GM18498 (cell line): ENCODE measurements around the gene PDE7B.
A peak's percentile ranks its signal among the peaks of the same experiment; 100 is the strongest.
"Not testable (repeated sequence)": the region's sequence is repeated elsewhere in the genome, so short reads cannot be mapped to it uniquely, and the experiment has no call there.

Experiments
- ATAC-seq: cut with Tn5 transposase; IDR thresholded peaks from one replicate; pipeline ENCODE4 v1.9.1; 2021; ENCODE audit warnings: mild to moderate bottlenecking, moderate library complexity; ENCODE audit not compliant: unreplicated experiment

Gene PDE7B

DNA sequence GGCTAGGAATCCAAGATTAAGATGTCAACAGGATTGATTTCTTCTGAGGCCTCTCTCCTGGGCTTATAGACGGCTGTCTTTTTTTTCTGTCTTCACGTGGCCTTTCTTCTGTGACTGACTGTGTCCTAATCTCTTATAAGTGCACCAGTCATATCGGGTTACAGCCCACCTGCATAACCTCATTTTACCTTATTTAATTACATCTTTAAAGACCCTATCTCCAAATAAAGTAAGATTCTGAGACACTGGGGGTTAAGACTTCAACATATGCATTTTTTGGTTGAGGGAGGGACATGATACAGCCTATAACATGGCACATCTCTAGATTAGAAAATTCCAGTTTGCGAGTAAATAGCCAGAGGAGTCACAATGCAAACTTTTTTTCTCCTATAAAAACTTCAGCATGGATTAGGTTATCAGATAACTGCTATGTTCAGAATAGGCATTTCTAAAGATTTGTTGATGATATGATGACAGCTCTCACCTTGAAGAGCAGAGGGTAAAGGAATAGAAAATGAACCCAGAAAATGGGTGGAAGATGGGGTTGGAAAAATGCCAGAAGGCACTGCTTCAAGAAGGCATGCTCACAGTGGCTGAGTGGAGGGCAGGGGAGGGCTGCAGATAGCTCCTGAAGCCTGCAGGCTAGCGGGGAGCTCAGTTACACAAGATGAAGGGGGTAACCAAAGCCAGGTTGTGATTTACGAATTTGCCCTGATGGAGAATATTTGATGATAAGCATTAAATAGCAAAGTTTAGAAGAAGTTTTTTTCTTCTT, 8.7 kb upstream of the PDE7B start:
- ATAC-seq, result no peak

DNA sequence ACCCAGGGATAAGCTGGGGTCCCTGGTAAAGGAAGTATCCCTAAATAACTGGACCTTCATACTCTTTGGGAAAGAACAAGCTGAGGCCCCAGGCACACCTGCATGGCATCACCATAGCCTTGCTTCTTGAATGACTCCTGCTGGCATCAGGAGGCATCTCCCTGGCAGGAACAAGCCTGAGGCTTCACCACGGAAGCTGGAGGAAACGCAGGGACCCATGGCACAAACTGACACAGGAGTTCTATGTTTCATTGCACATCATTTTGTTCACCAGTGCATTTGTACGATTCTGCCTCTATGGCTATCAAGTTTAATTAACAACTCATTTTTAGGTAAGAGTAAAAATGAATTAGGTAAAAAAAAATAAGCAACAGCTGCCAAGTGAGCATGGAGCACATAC, 619 bp upstream of the PDE7B start:
- no peak for ATAC-seq

DNA sequence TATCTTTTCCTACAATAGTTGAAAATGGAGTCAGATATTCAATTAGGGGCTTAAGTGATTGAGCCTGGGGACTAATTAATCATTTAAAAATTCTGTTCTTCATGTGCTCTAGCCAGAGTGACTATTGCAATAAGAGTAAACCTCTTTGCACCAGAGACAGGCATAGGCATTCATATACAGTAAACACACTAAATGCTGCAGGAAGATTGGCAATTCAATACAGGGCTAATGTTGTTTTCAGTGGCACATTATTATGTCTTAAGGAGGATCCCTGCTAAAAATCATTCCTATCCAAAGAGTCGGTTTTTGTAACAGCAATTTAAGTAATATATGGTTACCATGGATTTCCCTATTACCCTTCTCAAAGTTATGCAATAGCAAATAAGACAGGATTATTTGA, 1.2 kb downstream of the PDE7B start:
- no peak for ATAC-seq

DNA sequence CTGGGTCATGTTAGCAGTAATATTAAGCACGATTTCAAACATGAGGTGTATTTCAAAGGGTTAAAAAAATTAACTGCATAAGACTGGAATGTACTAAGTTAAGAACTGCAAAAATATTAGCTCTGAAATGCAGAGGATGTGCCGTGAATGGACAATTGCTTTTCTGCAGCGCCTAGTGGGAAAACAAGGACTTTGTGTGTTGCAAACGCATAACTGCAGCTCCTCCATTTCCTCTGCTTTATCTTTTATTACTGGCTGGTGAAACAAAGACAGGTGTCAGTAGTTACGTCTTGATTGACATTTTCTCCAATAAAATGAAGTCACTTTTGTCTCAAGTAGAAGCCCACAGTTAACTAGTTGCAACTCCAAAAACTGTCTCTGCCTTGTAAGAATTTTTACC, 1.7 kb downstream of the PDE7B start:
- ATAC-seq, result no peak

DNA sequence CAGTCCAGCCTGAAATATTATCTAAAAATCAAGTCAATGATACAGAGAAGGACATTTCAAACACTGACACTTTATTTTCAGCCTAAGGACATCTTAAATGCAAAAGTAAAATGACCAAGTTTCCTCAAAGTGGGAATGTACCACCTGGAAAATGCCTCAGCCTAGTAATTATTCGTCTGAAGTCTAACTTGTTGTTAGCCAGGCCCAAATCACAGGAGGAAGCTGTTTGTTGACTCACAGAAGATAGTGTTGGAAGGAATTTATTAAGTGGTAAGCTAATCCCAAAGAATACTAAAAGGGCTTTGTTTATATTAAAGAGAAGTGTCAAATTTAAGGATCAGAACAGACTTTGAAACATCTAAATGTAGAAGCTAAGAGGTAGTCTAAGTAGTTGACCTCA, 2.5 kb downstream of the PDE7B start:
- no peak for ATAC-seq

DNA sequence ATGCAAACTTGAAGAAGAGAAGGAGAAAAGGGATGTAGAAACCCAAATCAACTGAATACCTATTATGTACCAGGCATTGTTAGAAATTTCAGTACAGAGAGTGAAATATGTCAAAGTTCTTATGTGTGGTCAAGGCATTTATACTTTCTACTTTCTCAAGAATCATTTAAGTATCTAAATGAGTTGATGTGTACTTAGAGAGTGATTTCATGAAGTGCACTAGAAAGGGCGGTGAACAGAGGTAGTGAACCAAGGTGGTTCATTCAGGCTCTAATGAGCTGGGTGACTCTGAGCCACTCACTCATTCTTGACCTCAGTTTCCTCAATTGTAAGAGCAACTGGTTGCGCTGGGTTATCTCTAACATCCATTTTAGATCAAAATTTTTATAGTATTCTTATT, 3.3 kb downstream of the PDE7B start:
- no peak for ATAC-seq

DNA sequence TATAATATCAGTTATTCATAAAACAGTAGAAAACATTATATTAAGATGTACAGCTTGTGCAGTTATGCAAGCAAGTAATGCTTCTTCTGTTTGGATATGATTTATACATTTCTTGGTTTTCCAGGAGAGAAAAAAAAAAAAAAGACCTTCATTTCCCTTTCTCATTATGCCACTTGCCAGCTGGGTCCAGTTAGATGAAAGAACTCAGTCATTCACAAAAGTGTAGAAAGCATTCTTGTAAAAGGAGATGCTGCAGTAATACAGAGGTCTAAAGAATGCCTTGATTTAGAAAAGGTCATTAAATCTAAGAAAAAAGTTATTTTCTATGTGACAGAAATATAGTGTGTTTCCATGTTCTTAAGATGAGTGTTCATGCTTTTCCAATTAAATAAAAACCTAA, 7.4 kb downstream of the PDE7B start:
- no peak for ATAC-seq

DNA sequence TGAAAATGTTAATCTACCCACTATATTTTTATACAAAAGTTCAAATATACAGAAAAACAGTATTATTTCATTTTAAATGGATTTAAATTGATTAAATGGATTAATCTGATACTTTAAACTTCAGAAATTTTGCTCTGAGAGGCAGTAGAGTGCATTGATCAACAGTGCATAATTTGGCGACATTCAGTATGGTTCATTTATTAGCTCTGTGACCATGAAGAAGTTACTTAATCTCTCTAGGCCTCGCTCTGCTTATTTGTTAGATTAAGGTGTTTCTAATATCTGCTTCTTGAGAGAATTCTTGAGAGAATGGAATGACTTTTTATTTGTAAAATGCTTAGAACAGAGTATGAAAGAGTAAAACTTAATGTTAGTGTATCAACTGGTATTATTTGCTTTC, 8.9 kb downstream of the PDE7B start:
- no peak for ATAC-seq

DNA sequence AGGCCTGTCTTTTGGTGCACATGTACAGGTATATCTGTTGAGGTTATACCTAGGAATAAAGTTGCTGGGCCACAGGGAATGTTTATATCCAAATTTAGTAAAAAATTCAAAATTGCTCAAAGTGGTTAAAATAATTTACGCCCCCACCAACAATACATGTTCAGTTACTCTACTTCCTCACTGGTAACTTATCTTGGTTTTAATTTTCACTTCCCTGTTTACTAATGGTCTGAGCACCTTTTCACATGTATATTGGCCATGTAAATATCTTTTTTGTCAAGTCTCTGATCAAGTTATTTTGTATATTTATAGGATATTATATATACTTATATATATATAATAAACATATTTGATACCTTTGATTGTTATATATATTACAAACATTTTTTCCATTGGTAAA, 9.7 kb downstream of the PDE7B start:
- ATAC-seq, result peak; percentile 44

DNA sequence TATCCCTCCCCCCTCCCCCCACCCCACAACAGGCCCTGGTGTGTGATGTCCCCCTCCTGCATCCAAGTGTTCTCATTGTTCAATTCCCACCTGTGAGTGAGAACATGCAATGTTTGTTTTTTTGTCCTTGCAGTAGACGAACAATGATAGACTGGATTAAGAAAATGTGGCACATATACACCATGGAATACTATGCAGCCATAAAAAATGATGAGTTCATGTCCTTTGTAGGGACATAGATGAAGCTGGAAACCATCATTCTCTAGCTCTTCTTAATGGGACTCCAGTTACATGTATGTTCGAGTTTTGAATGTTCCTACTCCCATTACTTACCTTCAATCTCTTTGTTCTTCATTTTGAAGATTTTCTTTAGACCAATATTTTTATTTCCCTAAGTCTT, 13.4 kb downstream of the PDE7B start:
- not testable (repeated sequence) for ATAC-seq

DNA sequence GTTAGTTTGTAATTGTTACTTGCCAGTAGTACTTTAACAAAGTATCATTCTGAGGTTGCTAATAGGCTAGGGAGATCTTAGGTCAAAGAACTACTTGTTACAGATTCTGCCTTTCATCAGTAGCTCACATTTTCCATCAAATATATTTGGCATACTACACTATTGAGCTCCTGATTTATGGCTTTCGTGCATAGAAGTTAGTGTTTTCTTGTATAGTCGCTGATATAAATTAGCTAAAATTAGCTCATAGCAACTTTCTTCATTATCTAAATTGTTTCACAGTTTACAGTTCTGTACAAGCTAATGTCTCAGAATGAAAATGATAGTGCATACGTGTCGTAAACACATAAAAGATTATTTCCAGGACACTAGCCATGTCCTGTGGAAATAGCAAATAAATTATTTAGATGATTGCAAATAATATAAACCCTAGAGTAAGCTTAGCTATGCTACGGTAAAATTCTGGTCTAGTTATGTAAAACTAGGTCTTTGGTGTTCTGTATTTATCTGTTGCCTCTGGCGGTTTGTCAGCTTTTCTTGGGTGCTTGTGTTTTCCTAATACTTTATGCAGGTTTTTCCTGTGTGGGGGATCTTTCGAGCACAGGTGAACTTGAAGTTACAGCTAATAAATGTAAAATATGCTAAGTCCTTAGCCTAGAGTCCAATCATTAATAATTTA, 15.1 kb downstream of the PDE7B start:
- ATAC-seq, result no peak

DNA sequence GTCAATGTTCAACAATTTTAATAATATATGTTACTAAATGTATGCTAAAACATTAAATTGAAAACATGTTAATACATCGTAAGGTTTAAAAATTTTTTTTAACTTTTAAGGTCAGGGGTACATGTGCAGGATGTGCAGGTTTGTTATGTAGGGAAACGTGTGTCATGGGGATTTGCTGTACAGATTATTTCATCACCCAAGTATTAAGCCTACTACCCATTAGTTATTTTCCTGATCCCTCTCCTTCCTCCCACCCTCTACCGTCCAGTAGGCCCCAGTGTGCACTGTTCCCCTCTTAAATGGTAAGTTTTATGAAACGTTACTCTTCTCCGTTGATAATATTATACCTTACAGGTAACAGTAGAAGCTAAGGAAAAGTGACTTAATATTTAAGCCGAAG, 15.8 kb downstream of the PDE7B start:
- no peak for ATAC-seq

DNA sequence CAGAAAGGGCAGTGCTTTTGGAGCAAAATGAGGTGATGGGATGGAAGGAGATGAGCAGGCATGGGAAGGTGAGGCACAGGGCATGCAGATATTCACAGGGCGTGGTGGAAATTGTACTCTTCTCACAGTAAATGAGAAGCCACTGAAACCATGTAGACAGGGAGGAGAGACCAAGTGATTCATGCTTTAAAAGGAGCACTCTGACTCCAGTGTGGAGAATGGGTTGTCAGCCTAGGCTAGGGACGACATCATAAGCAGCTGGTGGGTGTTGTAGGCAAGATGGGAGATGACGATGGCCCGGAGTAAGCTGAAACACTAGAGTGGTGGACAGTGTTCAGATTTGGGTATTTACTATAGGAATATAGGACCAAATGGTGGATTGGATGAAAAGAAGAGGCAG, 18.4 kb downstream of the PDE7B start:
- no peak for ATAC-seq

DNA sequence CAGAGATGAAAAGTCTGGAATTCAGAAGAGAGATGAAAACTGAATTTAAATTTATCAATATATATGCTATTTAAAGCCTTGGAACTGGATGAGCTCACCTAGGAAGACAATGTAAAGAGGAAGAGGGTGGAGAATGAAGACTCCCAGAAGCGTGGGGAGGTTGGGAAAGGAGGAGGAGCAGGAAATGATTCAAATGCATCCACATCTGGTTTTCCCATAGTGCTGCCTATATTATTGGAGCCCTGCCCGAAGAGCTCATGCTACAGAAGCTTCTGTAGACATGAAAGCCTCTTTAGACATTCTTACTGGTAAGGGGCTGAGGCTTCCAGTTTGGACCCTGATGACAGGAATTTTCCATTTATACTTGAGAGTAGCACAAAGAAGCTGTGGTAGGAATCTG, 19.2 kb downstream of the PDE7B start:
- ATAC-seq, result no peak

DNA sequence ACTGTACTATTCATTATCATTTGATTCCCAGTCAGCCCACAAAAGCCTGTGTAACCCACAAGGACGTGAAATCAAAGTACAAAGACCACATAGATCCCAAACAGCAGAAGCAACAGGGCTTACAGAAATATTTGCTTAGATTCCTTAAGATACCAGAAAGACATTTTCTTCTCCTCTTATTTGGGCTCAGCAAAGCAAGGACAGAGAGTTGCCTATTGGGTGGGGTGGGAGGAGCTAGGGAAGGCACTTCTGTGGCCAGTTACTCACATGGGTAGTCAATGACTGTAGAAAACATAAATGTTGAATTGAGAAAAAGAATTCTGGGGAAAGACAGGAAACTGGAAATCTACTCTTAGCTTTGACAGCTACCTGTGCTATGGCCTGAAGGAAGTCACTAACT, 19.8 kb downstream of the PDE7B start:
- ATAC-seq, result no peak

DNA sequence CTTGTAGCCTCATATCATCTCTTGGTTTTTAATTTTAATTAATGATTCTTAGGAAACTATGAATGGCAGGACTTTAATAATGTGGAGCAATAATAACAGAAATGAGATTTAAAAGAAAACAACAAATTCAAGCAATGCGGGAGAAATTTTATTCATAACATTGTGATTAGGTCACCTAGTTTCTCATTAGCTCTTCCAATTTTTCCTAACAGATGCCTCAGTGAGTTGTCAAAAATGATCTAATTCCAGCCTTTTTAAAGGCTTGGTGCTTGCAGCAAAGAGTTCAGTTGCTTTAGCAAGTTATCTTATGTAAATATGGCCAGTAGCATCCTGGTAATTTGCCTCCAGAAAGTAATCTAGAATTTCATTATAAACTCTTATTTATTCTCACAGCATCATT, 20.4 kb downstream of the PDE7B start:
- no peak for ATAC-seq

DNA sequence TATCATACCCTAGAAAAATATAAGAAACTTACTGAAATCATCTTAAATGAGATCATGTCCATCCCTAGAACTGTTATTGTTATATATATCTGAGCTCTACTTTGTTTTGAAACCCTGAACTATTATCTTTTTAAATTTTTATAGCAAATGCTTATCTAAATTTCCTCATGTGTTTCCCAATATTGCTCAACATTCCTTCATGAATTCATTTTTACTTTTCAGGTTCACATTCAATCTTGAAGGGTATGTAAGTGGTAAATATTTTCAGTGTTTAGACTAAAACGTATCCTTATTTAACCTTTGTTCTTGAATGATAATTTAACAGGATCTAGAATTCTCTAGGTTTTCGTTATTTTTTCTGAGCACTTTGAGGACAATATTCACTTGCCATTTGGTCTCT, 23.9 kb downstream of the PDE7B start:
- no peak for ATAC-seq

DNA sequence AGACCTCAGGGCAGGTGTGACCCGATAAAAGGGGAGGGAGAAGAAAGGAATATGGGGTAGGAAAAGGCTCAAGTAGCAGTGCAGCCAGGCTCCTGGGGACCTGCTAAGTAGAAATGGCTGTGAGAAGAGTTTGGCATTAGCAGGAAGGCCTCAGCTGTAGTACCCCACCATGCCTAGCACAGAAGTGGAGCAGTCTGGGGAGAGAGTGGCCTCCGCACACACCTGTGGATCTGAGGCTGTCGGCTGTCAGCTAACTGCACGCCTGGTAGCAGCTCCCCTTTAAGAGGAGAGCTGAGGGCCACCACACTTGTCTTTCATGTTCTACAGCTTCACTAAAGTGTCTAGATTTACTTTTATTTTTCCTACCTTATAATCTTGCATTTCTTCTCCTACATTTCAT, 24.6 kb downstream of the PDE7B start:
- no peak for ATAC-seq

DNA sequence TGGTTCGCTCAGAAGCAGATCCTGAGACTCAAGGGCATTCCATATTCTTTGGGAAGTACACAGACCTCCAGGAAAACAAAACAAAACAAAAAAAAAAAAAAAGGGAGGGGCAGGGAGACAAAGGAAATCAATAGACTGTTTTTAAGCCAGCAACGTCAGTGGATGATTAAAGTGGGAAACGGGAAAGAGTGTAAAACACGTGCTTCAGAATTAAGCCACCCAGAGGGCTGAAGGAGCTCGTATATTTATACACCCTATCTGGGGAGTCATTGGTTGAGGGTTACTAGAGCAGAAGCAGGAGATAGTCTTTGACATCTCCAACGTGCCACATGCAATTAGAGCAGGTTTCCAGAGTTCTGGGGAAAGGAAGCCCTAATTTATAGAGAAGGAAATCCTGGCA, 26.2 kb downstream of the PDE7B start:
- ATAC-seq, result no peak

DNA sequence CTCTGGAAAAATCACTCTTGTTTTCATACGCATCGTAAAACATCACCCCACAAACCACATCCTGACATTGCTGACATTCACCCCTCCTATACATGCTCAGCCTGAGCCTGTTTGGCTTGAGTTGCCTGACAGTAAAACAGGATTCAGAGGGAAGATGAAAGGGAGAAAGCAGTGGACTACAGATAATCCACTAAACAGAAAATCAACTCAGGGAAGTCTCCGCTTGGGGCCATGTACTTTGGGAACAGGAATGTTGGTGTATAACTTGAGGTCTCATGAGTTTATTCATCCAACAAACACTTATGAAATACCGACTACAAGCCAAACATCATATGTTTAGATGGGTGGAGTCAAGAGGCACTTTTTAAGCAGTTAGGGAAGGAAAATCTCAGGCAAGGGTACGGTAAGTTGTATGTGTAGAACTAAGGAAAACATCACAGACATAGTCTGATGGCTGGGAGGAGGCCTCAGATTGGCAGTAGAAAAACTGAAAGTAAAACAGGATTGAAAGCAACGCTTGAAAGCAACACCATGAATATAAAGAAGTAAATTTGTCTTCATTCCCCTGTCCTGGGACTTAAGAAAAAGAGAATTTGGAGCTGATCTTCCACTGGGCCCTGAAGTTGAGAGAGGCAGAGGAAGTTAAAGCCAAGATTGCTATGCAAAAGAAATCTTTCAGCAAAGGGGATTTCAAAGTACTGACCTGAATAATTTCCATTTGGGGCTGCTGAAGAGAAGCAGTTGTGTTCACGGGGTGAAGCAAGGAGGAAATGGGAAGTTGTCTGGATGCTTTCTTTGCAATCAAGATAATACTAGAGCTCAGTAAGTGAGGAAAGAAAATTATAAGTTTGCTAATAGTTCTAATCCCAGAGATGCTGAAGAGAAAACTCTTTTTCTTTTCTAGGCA, 28.8 kb downstream of the PDE7B start:
- peak; percentile 96 for ATAC-seq

DNA sequence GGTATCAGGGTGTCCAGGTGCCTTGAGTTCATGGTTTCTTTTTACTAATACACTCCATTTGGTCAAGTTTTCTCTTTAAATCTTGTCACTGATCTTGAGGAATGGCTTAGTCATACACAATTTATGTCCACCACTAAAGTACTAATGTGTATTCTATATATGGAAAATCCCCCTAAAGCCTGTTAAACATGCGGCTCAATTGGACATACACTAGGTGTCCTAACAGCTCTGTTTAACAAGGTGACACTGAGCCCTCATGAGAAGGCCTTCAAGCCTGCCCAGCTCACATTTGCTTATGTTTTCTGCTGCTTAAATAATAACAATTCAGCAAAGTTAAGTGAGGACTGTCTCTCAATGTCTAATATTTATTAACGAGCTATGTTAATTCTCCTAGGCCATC, 31.5 kb downstream of the PDE7B start:
- no peak for ATAC-seq

DNA sequence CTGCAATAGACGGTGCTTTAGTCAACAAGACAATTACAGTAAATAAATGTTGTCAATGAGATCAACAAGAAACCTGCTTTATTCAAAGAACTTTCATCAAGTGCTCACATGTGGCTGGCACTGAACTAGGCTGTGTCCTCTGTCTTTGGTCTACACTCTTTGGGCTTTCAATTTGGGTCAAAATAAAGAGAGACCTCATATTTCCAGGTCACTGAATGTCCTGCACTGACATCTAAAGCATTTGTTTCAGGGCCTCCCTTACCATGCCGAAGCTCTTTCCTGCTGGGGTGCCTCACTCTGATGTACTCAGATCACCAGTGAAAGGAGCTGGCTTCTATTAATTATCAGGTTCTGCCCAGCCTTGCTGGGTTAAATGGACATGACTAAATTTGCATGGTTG, 32.0 kb downstream of the PDE7B start:
- ATAC-seq, result no peak
